ENCODE results near the gene TREML1.

GRCh38 chr6:41171908-41172307 is 17.8 kb upstream of the TREML1 start:
- TF ChIP-seq POLR2A (IDR thresholded peaks at IDR 0.05; ENCODE audit: low read length) (no peak), GATA1 (IDR thresholded peaks at IDR 0.05; ENCODE audit: low read depth, low read length) (no peak)

Measured in erythroblast (primary cell).